Uterus (tissue), 4 donors: ENCODE data around the gene BAHD1. TPM values are rescaled to one million over a fixed set of nuclear protein-coding genes. Genes with fewer than 3 reads are reported as not detected.

Experiments used
- DNase-seq, 2 donors: peaks; one replicate each; pipeline ENCODE4 v3.0.0-alpha.2; 2019 to 2020
- H3K27ac ChIP-seq, 2 donors: fragments of 200-600 bp; sonication (generic); 1 replicate in 1 of 2; 2 replicates in 1 of 2; pipeline ENCODE4 v1.5.1; 2016 to 2018
- H3K27me3 ChIP-seq, 2 donors: fragments of 200-600 bp; sonication (generic); one replicate each; pipeline ENCODE4 v1.5.1; 2018 to 2019; ENCODE audit warnings: control low read depth in 1 of 2
- H3K36me3 ChIP-seq, 2 donors: fragments of 200-600 bp; sonication (generic); one replicate each; pipeline ENCODE4 v1.5.1; 2019; ENCODE audit warnings: control low read depth in 1 of 2
- H3K4me1 ChIP-seq, 2 donors: fragments of 200-600 bp; sonication (generic); one replicate each; pipeline ENCODE4 v1.5.1; 2018 to 2019; ENCODE audit warnings: control low read depth in 1 of 2
- H3K4me3 ChIP-seq, 2 donors: fragments of 200-600 bp; sonication (generic); 1 replicate in 1 of 2; 2 replicates in 1 of 2; pipeline ENCODE4 v1.5.1; 2018 to 2019; ENCODE audit warnings: mild to moderate bottlenecking in 1 of 2
- H3K9me3 ChIP-seq, 2 donors: fragments of 200-600 bp; sonication (generic); one replicate each; pipeline ENCODE4 v1.5.1; 2019; ENCODE audit warnings: control low read depth in 1 of 2
- POLR2A ChIP-seq, 2 donors: fragments of 450-650 bp; IDR thresholded peaks; one replicate each; pipeline ENCODE4 v1.6.1; 2016; ENCODE audit warnings: antibody characterized with exemption in 2 of 2, mild to moderate bottlenecking in 1 of 2, moderate library complexity in 1 of 2
- intact Hi-C: fragments of 100-400 bp; cut with DNase I; formaldehyde crosslinking; loops from one replicate; pipeline ENCODE4 v1.15.1; 2023; ENCODE audit warnings: low total_unique reads
- total RNA-seq, 4 donors: library from RNA; depleted of rRNA in 3 of 4; stranded (reverse); fragments of >200 nt in 3 of 4; gene quantifications; one replicate each; pipeline versions ENCODE4 v1.1.0 to v1.2.4, GENCODE V29; 2014 to 2023
- TF ChIP-seq, protein P1 (sequence below), 4 experiments: fragments of 200-600 bp in 2 of 4; fragments of 450-650 bp in 2 of 4; sonication (generic) in 2 of 4; IDR thresholded peaks; one replicate each; pipeline ENCODE4 v1.5.1; 2016 to 2019; ENCODE audit warnings: antibody characterized with exemption in 4 of 4, mild to moderate bottlenecking in 2 of 4, moderate library complexity in 1 of 4
- donor health status: DM: yes; HTN: yes; CAD: no.

Gene BAHD1
- total RNA-seq, 4 donors from 2014 or later, result 5.0 to 35.5 (median 10.5) TPM

DNA sequence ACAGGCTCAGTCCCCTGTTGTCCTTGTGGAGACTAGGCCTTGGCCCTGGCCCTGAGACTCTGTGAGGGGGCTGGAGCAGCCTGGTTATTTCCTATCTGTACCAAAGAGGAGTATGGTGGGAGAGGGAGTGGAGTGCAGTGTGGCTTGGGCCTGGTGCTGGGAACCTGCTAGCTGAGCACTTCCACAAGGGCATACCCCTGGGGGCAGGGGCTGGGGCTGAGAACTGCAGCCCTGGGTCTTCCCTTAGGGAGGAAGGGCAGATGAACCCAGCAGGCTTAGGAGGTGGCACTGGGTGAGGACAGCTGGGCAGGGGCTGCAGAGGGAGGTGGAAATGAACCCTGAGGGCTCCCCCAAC is 26.5 kb downstream of the BAHD1 start:
- no peak overlapping the region for H3K27ac ChIP-seq
- H3K36me3 ChIP-seq, result no peaks in the 10 kb centered on the region
- intact Hi-C loops, result no loop called here

DNA sequence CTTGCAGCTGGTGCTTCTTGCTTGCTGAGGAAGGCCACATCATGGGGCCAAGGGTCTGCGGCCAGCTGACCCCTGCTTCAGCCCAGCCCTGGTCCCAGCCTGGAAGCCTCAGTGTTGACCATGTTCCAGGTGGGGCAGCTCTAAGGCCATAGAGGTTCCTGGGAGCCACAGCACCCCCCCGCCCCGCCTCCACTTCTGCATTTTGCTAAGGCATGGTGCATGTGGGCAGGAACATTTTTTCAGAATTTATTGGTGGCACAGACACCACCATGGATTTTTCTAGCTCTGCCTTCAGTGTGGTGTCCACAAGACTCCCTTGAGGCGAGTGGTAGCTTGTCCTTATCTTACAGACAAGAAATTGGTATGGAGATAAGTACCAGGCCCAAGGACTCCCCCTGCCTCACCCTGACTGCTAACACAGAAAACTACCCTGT is 28.2 kb downstream of the BAHD1 start:
- no peaks in the 10 kb centered on the region for H3K36me3 ChIP-seq
- DNase-seq, result no peak

More for the DNA sequence above, 26.5 kb downstream of the BAHD1 start:
- H3K4me3 ChIP-seq, result no peak overlapping the region
- H3K9me3 ChIP-seq, result no peaks in the 10 kb centered on the region
- no peaks in the 10 kb centered on the region for H3K27me3 ChIP-seq
- H3K4me1 ChIP-seq, result no peaks in the 10 kb centered on the region
- no peak for DNase-seq
- TF ChIP-seq, protein P1, sequence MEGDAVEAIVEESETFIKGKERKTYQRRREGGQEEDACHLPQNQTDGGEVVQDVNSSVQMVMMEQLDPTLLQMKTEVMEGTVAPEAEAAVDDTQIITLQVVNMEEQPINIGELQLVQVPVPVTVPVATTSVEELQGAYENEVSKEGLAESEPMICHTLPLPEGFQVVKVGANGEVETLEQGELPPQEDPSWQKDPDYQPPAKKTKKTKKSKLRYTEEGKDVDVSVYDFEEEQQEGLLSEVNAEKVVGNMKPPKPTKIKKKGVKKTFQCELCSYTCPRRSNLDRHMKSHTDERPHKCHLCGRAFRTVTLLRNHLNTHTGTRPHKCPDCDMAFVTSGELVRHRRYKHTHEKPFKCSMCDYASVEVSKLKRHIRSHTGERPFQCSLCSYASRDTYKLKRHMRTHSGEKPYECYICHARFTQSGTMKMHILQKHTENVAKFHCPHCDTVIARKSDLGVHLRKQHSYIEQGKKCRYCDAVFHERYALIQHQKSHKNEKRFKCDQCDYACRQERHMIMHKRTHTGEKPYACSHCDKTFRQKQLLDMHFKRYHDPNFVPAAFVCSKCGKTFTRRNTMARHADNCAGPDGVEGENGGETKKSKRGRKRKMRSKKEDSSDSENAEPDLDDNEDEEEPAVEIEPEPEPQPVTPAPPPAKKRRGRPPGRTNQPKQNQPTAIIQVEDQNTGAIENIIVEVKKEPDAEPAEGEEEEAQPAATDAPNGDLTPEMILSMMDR (IDR thresholded peaks at IDR 0.05), result no peak
- TF ChIP-seq POLR2A (IDR thresholded peaks at IDR 0.05), result no peak

DNA sequence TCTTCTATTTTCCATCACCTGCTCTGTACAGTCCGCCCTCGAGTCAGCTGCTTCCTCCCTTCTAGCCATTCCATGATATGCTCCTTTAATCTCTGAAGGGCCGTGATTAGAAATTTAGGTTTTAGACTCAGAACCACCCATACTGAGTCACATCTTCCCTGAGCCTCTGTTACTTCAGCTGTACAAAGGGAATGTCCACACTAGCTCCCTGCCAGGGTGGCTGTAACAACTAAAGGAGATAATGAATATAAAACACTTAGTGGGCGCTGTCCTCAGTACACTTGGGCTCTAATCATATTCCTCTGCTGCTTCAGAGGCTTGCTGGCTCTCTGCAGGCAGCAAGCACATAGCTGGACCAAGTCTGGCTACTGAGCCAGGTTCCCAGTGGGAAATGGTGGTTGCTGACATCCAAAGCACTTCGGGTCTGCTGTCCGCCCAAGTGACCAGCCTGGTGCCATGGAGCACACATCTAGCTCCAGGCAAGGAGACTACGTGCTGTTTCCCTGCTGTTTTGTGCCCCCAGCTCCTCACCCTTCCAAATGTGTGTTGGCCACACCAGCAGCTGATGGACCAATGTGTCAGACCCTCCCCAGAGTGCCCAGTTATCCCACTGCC is 29.1 kb downstream of the BAHD1 start:
- H3K36me3 ChIP-seq, result no peaks in the 10 kb centered on the region
- TF ChIP-seq POLR2A (IDR thresholded peaks at IDR 0.05), result no peak
- TF ChIP-seq, protein P1 (IDR thresholded peaks at IDR 0.05), result no peak
- no peaks in the 10 kb centered on the region for H3K4me1 ChIP-seq
- H3K9me3 ChIP-seq, result no peaks in the 10 kb centered on the region
- no peaks in the 10 kb centered on the region for H3K27me3 ChIP-seq
- intact Hi-C loops, result no loop called here
- no peak for DNase-seq
- H3K4me3 ChIP-seq, result peak overlapping the region in 1 of 2 donors; percentile 70
- peak overlapping the region; percentile 80 to 92 for H3K27ac ChIP-seq

More for the DNA sequence above, 28.2 kb downstream of the BAHD1 start:
- no peak overlapping the region for H3K4me3 ChIP-seq
- TF ChIP-seq POLR2A (IDR thresholded peaks at IDR 0.05), result no peak
- TF ChIP-seq, protein P1 (IDR thresholded peaks at IDR 0.05), result no peak
- no peaks in the 10 kb centered on the region for H3K27me3 ChIP-seq
- H3K4me1 ChIP-seq, result no peaks in the 10 kb centered on the region
- H3K9me3 ChIP-seq, result no peaks in the 10 kb centered on the region
- intact Hi-C loops, result no loop called here
- H3K27ac ChIP-seq, result no peak overlapping the region

DNA sequence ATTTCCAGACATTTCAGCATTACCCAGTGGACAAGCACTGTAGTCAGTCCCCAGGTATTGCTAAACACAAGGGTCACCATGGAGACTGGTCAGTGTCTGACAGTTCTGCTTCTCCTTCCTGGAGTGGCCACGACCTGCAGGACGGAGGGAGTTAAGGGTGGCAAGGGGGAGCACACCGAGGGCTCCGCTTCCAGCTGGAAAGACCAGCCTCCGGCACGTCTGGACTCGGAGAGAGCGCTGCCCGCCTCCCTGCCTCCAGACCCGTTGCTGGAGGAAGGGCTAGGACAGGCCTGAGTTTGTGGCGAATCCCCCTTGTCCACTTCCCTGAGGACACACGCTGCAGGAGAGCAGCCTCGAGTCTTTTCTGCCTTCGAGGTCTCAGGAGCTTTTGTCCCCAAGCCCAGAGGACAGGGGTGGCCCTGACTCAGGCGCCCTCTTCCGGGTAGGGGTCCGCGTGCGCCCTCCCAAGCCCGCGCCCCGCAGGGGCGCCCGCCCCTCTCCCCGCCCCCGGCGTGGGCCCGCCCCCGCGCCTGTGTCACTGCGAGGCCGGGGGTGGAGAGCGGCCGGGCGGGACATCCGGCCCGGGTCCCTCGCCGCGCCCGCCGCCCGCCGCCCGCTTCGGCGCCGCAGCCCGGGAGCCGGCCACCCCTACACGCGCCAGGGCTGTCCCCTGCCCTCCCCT is 29.8 kb downstream of the BAHD1 start, which contains the start of gene CHST14:
TSS of gene CHST14 (plus strand) at position 562 of the 682 bp plus-strand sequence. CDS start 230 bp downstream, outside the sequence.
- peak in 1 of 2 donors; percentile 39 for TF ChIP-seq POLR2A (IDR thresholded peaks at IDR 0.05)
- TF ChIP-seq, protein P1 (IDR thresholded peaks at IDR 0.05), result peak in 1 of 4 experiments; percentile 8
- no peaks in the 10 kb centered on the region for H3K9me3 ChIP-seq
- intact Hi-C loops, result no loop called here
- no peaks in the 10 kb centered on the region for H3K4me1 ChIP-seq
- no peaks in the 10 kb centered on the region for H3K36me3 ChIP-seq
- H3K4me3 ChIP-seq, result peak within 1 kb of the TSS; percentile 70 to 75
- H3K27me3 ChIP-seq, result no peaks in the 10 kb centered on the region
- peak; percentile 53 to 66 for DNase-seq
- peak within 1 kb of the TSS; percentile 80 to 92 for H3K27ac ChIP-seq
